ENCODE measurements around the gene IQCK.

The IQCK gene

DNA sequence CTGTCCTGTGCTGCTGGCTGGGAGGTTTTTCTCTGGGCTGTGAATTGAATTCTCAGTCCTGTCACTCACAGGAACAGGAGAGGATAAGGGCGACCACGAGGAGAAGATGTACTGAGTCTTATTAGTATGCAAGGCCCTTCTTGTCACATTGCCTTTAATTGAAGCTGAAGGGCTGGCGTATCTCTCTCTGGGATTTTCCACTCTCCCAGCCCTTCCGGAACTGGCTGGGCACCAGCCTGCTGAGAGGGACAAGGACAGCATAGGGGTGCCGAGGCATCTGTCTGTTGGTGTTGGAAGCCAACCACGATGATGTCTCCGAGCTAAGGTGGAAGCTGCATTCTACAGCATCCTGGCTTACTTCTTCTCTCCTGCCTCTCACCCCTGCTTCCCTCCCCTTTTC is 133.4 kb downstream of the IQCK start:
- Histone ChIP-seq H3K36me3 (no peaks in the 10 kb centered on the region), H3K27me3 (no peaks in the 10 kb centered on the region), H3K4me3 (no peak overlapping the region), H3K9me3 (no peaks in the 10 kb centered on the region), H3K27ac (no peak overlapping the region), H3K4me1 (no peaks in the 10 kb centered on the region)
- intact Hi-C loops (cut with DNase I; ENCODE audit: low total_unique reads): no loop called here
- TF ChIP-seq, protein P1, sequence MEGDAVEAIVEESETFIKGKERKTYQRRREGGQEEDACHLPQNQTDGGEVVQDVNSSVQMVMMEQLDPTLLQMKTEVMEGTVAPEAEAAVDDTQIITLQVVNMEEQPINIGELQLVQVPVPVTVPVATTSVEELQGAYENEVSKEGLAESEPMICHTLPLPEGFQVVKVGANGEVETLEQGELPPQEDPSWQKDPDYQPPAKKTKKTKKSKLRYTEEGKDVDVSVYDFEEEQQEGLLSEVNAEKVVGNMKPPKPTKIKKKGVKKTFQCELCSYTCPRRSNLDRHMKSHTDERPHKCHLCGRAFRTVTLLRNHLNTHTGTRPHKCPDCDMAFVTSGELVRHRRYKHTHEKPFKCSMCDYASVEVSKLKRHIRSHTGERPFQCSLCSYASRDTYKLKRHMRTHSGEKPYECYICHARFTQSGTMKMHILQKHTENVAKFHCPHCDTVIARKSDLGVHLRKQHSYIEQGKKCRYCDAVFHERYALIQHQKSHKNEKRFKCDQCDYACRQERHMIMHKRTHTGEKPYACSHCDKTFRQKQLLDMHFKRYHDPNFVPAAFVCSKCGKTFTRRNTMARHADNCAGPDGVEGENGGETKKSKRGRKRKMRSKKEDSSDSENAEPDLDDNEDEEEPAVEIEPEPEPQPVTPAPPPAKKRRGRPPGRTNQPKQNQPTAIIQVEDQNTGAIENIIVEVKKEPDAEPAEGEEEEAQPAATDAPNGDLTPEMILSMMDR (IDR thresholded peaks at IDR 0.05): no peak
- no peak for DNase-seq

DNA sequence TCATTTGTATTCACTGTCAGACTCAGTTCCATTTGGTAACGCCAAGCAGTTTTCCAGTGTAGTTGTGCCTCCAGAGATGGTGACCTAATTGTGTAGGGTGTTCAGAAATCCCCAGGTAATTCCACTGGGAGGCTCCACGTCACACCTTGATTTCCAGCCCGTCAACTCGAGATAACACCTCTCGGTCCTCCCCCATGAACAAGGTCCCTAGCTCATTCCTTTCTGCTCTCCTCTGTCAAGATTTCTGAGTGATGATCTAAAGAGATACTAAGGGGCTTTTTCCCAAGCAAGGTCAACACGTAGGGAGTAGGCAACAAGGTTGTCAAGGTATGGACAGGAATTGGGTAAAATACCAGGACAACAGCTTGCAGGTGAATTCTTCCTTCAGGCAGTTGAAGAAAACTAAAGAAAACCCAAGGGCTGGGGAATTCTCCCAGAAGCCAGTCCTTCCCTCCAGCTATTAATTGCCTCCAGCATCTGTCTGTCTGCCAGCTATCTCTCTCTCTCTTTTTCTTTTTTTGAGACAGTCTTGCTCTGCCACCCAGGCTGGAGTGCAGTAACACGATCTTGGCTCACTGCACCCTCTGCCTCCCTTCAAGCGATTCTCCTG is 135.2 kb downstream of the IQCK start:
- DNase-seq: no peak
- intact Hi-C loops (cut with DNase I; ENCODE audit: low total_unique reads): no loop called here

DNA sequence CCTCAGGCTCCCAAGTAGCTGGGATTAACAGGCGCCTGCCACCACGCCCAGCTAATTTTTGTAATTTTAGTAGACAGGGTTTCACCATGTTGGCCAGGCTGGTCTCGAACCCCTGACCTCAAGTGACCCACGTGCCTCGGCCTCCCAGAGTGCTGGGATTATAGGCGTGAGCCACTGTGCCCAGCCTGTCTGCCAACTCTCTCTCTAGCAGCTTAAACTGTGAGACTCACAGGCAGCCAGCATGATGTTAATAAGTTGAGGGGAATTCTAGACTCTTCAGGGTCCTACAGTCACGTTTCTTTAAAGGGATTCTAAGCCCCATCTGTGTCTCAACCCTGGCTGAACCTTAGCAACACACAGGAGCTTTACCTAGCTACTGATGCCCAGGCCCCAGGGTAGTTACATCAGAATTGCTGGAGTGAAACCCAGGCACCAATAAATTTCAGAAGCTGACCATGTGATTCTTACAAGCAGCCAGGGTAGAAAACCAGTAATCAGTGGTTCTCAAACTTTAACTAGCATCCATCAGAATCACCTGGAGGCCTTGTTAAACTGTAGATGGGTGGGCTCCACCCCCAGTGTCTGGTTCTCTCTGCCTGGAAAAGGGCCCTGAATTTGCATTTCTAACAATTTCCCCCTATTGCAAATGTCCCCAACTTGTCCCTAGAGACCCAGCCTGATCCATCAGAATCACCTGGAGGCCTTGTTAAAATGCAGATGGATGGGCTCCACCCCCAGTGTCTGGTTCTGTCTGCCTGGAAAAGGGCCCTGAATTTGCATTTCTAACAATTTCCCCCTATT is 135.9 kb downstream of the IQCK start:
- TF ChIP-seq, protein P1 (IDR thresholded peaks at IDR 0.05): no peak
- H3K27me3 ChIP-seq: no peaks in the 10 kb centered on the region
- intact Hi-C loops (cut with DNase I; ENCODE audit: low total_unique reads): no loop called here

More for the DNA sequence above, 135.2 kb downstream of the IQCK start:
- Histone ChIP-seq H3K27me3 (no peaks in the 10 kb centered on the region), H3K36me3 (peaks cover 0 to 4% (median 3%) of the 10 kb centered on the region in 3 donors), H3K4me1 (no peaks in the 10 kb centered on the region), H3K27ac (no peak overlapping the region), H3K9me3 (no peaks in the 10 kb centered on the region), H3K4me3 (no peak overlapping the region)
- TF ChIP-seq, protein P1 (IDR thresholded peaks at IDR 0.05): no peak

DNA sequence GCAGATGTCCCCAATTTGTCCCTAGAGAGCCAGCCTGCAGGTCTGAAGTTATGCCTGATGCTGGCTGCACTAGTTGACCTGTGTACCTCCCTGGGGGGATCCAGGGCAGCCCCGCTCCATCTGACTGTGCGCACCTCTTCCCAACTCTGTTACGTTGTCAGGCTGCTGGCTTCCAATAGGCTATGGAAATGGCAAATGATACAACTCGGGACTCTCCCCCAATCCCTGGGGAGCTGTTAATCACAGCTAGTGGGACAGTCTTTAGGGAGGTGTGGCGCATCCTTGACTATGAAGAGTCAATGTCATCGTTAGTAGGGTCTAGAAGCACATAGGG is 136.4 kb downstream of the IQCK start:
- DNase-seq: no peak
- TF ChIP-seq, protein P1 (IDR thresholded peaks at IDR 0.05): no peak

More for the DNA sequence above, 135.9 kb downstream of the IQCK start:
- Histone ChIP-seq H3K4me1 (no peaks in the 10 kb centered on the region), H3K9me3 (no peaks in the 10 kb centered on the region), H3K4me3 (no peak overlapping the region), H3K36me3 (peaks cover 0 to 8% (median 4%) of the 10 kb centered on the region in 3 donors), H3K27ac (no peak overlapping the region)
- no peak for DNase-seq

DNA sequence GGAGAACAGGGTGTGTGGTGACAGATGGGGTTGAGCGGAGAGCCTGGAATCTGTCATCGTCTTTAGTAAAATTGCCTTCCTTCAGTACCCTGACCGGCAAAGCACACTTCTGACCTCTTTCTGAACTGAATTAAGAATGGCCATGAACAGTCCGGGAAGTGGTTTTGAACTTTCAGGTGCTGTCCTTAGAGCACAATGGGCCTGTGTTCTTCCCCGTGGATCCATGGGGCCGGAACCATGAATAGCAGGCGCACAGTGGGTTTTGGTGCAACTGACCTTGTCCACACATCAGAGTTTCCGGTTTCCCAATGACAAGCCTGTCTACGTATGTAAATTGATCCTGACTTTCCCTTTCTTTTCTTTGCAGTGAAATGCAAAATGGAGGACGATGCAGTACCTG is 138.0 kb downstream of the IQCK start:
- intact Hi-C loops (cut with DNase I; ENCODE audit: low total_unique reads): no loop called here
- H3K27ac ChIP-seq: no peak overlapping the region
- DNase-seq: no peak
- H3K4me1 ChIP-seq: no peaks in the 10 kb centered on the region
- H3K36me3 ChIP-seq: peaks cover 0 to 8% (median 4%) of the 10 kb centered on the region in 3 donors
- H3K4me3 ChIP-seq: no peak overlapping the region
- H3K9me3 ChIP-seq: no peaks in the 10 kb centered on the region
- no peaks in the 10 kb centered on the region for H3K27me3 ChIP-seq
- TF ChIP-seq, protein P1 (IDR thresholded peaks at IDR 0.05): no peak

More for the DNA sequence above, 136.4 kb downstream of the IQCK start:
- intact Hi-C loops (cut with DNase I; ENCODE audit: low total_unique reads): no loop called here
- Histone ChIP-seq H3K4me3 (no peak overlapping the region), H3K27me3 (no peaks in the 10 kb centered on the region), H3K27ac (no peak overlapping the region), H3K4me1 (no peaks in the 10 kb centered on the region), H3K9me3 (no peaks in the 10 kb centered on the region), H3K36me3 (peaks cover 0 to 8% (median 4%) of the 10 kb centered on the region in 3 donors)
